HG02970 (cell line): ENCODE data around the gene USP17L26.
"Not testable (repeated sequence)": the region's sequence is repeated elsewhere in the genome, so short reads cannot be mapped to it uniquely, and the experiment has no call there.

ENCODE experiments used
- ATAC-seq: cut with Tn5 transposase; IDR thresholded peaks from one replicate; pipeline ENCODE4 v1.9.1; 2021; ENCODE audit warnings: mild to moderate bottlenecking, moderate library complexity, moderate number of reproducible peaks; ENCODE audit not compliant: unreplicated experiment, low FRiP score

USP17L26 gene

GRCh38 chr4:9334358-9334757 lies at the start of gene USP17L26:
Gene USP17L26, plus strand, starts transcription at chr4:9334658. Its CDS starts 0 bp downstream, at chr4:9334658.
- not testable (repeated sequence) for ATAC-seq

GRCh38 chr4:9324191-9324590 lies 10.3 kb upstream of the USP17L26 start:
- not testable (repeated sequence) for ATAC-seq

GRCh38 chr4:9324865-9325264 lies 9.6 kb upstream of the USP17L26 start, which contains the start of gene USP17L24:
Gene USP17L24, plus strand, starts transcription at chr4:9325165. Its CDS starts 0 bp downstream, at chr4:9325165.
- ATAC-seq = not testable (repeated sequence)

GRCh38 chr4:9329611-9330010 lies 4.8 kb upstream of the USP17L26 start, which contains the start of gene USP17L25:
Gene USP17L25, plus strand, starts transcription at chr4:9329911. Its CDS starts 0 bp downstream, at chr4:9329911.
- ATAC-seq = not testable (repeated sequence)

GRCh38 chr4:9339103-9339502 lies 4.6 kb downstream of the USP17L26 start, which contains the start of gene USP17L5:
Gene USP17L5, plus strand, starts transcription at chr4:9339403. Its CDS starts 0 bp downstream, at chr4:9339403.
- not testable (repeated sequence) for ATAC-seq

GRCh38 chr4:9343848-9344247 lies 9.4 kb downstream of the USP17L26 start, which contains the start of gene USP17L27:
Gene USP17L27, plus strand, starts transcription at chr4:9344148. Its CDS starts 0 bp downstream, at chr4:9344148.
- ATAC-seq = not testable (repeated sequence)

GRCh38 chr4:9348593-9348992 lies 14.1 kb downstream of the USP17L26 start, which contains the start of gene USP17L28:
Gene USP17L28, plus strand, starts transcription at chr4:9348893. Its CDS starts 0 bp downstream, at chr4:9348893.
- ATAC-seq = not testable (repeated sequence)

GRCh38 chr4:9350866-9351265 lies 16.4 kb downstream of the USP17L26 start:
- not testable (repeated sequence) for ATAC-seq

- ATAC-seq = not testable (repeated sequence)
Measured at GRCh38 chr4:9353338-9353737, 18.9 kb downstream of the USP17L26 start, which contains the start of gene USP17L29. Gene USP17L29, plus strand, starts transcription at chr4:9353638. Its CDS starts 0 bp downstream, at chr4:9353638.

- not testable (repeated sequence) for ATAC-seq
Measured at GRCh38 chr4:9362829-9363228, 28.4 kb downstream of the USP17L26 start, which contains the start of gene USP17L30. Gene USP17L30, plus strand, starts transcription at chr4:9363129. Its CDS starts 0 bp downstream, at chr4:9363129.

- ATAC-seq = not testable (repeated sequence)
Measured at GRCh38 chr4:9379881-9380280, 45.4 kb downstream of the USP17L26 start.

- ATAC-seq = not testable (repeated sequence)
Measured at GRCh38 chr4:9381012-9381534, 46.6 kb downstream of the USP17L26 start.

GRCh38 chr4:9384126-9384525 lies 49.7 kb downstream of the USP17L26 start:
- no peak for ATAC-seq
